HL-60/S4 treated with phorbol 12-myristate 13-acetate at 8.2 ng/mL for 4 days and 3 days (cell line): ENCODE results near the gene SRPRB.

Experiments
- in situ Hi-C: fragments of 300-500 bp; cut with MboI; formaldehyde crosslinking; loops from 2 replicates; pipeline ENCODE4 v1.15.0; 2022; ENCODE audit warnings: low sequenced_read_pairs

Gene SRPRB

DNA sequence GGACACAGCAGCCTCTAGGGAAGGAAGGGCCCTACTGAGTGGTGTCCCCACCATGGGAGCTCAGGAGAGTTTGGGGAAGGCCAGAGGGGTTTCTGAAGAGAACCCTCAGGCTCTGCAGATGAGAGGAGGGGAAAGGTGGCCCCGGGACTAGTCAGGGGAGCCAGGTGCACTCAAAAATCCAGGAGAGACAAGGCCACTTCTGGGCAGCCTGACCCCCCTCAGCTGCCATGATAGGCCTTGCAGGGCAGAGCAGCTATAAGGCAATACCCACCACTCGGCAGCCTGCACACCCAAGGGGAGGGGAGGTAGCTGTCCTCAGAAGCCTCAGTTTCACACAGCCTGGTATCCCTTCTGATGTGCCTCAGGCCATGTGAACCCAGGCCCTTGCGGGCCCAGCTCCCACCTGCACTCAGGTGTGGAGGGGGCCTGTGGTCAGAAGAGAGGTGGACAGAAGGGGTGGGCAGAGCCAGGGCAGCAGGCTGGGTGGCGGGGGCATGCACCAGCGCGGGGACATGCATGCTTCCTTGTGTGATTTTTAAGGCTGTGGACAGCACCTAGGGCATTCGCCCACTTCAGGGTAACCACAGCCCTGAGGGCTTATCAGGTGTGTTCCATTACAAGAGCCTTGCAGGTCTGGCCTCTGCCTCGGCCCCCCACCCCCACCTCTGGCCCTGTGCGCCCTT lies 34.6 kb downstream of the SRPRB start:
- in situ Hi-C loops: no loop called here

DNA sequence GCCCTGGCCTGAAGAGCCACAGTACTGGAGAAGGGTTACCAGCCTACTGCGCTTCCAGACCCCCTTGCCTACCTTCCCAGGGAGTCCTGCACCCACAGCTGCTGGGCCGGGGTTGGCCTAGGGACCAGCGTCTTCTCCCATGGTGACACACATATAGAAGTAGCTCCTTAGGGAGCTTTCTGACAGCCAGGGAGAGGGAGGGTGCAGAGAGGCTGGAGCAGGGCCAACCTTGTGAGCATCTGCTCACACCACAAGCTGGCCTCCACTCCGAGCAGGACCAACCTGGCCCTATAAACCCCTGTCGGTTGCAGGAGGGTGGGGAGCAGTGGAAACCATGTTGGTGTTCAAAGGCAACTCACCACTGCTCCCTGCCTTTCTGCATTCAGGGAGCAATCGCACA lies 35.2 kb downstream of the SRPRB start:
- in situ Hi-C loops: no loop called here

GRCh38 chr3:133841196-133841595 lies 35.6 kb downstream of the SRPRB start:
- in situ Hi-C loops: no loop called here

- in situ Hi-C loops: no loop called here
These were observed 36.5 kb downstream of the SRPRB start for GRCh38 chr3:133842158-133842557.

GRCh38 chr3:133843634-133844033 lies 38.0 kb downstream of the SRPRB start:
- in situ Hi-C loops: no loop called here

DNA sequence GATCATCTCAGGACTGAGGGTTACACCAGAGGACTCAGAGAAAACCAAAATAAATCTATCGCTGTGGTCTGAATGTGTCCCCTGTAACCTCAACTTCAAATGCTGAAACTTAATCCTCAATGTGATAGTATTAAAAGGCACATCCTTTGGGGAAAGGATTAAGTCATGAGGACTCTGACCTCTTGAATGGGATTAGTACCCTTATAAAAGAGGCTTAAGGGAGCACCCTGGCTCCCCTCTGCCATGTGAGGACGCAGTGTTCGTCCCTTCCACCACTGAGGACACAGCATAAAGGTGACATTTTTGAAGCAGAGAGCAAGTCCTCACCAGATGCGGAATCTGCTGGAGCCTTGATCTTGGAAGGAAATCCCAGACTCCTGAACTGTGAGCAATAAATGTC lies 39.5 kb downstream of the SRPRB start:
- in situ Hi-C loops: no loop called here

DNA sequence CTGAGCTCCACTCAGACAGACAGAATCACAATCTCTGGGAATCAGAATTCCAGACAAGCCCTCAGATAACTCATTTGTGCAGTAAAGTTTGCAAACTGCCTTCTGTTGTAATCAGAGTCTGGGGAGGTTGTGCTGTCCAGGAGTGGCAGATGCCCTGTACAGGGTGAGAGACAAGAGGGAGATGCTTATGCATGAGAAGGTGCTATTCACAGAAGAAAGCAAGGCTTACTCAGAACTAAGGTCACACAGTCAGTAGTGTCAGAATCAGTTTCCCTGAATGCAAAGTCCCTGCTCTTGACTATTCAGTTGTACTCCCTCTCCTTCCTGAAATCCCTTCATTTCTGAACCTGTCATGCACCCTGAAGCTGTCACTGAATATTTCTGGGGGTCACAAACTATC lies 43.7 kb downstream of the SRPRB start:
- in situ Hi-C loops: no loop called here

DNA sequence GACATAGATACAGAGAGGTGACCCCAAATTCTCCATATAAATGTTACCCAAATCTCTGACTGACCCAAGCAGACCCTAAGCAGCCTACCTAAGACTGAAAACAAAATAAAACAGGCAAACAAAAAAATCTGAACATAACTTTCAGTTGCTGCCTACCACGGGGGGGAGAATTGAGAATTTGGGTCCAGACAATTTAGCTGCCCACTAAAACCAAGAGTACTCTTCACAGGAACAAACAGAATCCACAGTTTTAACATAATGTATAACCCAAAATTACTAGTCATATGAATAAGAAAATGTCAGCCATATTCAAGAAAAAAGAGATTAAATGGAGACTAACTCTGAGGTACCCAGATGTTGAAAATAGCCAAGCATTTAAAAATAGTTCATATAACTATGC lies 44.4 kb downstream of the SRPRB start:
- in situ Hi-C loops: no loop called here

DNA sequence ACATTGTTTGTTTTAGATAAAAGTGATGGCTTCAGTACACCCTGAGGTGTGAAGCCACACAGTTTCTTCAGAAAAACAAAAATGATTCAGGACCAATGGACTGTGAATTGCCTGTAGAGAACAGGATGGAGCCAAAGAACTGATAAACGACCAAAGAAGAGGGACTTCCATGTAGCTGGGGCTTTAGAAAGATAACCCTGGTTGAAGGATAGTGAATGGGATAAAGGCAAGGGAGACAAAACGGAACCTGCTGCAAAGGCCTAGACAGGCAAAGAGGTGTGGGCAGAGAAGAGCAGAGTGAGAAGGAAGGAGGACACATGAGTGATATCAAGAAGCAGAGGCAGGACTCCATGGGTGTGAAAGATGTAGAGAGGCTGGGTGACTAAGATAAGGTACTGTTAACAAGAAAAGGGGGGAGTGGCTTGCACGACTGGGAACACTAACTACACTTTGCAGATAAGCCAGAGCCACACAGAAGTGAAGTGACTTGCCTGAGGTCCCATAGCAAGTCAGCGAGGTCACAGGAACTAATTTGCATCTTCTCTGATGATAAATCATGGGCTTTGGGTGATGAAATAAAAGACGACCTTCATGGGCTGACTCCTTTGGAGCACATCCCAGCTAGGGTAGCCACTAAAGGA lies 45.8 kb downstream of the SRPRB start:
- in situ Hi-C loops: no loop called here

DNA sequence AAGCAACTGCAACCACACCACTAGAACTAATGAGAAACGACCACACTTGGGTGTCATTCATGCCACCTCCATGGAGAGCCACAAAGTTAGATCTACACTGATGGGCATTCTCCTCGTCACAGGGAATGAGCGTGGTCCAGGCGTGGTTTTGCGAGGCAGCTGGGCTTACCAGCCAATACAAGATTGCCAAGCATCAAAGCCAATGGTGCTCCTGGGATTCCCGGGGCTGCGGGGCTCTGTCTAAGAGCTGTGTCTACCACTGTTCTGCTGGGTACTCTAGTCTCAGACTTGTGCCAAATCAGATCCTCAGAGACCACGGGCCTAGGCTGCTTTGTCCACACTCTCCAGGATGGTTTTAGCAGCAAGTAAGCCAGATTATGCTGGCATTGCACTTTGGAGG lies 46.3 kb downstream of the SRPRB start:
- in situ Hi-C loops: no loop called here

GRCh38 chr3:133853063-133853924 lies 47.7 kb downstream of the SRPRB start:
- in situ Hi-C loops: no loop called here

GRCh38 chr3:133853925-133854227 lies 48.3 kb downstream of the SRPRB start:
- in situ Hi-C loops: no loop called here

DNA sequence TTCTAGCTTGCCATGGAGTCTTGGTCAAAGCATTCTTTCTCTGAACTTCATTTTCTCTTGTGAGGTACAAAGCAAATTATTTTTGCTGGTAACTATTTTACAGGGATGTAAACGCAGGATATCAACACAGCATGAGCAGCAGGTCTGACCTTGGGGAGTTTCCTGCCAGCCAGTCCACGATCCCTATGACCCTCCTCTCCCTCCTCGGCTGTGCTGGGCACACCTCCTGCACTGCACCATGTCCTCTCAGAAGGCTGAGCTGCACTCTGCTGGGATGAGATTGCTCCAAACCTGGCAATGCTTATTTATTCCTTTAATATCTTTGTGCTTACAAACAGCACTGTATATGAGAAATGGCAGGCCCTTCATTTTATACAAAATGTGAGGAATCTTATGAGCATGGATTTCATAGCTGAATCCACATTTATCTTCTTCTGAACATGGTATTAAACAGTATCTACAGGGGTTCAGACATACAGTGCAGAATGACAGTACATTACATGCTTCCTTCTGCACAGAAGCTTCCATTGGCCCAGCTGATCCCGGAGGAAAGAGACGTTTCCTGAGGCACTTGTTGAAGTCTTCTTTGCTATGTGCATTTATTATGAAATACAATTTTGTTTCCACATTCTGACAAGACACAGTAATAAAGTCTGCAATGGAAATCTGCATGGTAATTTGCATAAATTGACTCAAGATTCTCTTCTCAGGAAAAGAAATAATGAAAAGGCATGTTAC lies 48.8 kb downstream of the SRPRB start:
- in situ Hi-C loops: no loop called here

DNA sequence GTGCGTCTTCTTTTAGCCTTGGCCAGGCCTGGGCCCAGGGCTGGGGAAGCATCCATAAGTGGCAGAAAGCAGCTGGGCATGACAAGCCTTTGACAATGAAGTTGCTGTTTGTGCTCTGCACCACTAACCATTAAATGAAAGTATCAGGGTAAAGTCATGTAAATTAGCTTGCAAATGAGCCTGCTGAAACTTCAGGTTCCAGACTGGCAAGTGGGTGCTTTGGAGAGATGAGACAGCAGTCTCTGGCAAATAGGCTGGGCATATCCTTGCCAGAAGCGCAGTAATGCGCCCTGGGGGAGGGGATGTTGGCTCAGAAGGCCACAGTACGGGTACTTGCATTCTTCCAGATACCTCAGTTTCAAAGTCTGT lies 49.4 kb downstream of the SRPRB start:
- in situ Hi-C loops: no loop called here

DNA sequence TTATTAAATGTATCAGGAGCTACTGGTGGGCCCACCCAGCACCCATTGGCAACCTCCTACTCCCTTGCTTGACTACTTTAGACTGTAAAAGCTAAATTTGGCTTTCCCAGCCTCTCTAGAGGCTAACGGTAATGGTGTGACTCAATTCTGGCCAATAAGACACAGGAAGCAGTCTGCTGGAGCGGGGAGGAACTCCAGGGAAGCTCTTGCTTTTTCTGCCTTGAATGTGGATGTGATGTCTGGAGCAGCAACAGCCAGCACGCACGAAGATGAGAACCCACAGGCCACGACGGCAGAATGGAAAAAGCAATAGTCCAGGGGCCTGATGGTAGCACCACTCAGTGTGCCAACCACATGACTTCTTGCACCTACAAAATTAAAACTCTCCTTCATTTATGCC lies 50.2 kb downstream of the SRPRB start:
- in situ Hi-C loops: no loop called here

GRCh38 chr3:133856316-133856715 lies 50.7 kb downstream of the SRPRB start:
- in situ Hi-C loops: no loop called here

GRCh38 chr3:133857767-133858166 lies 52.2 kb downstream of the SRPRB start:
- in situ Hi-C loops: no loop called here

- in situ Hi-C loops: no loop called here
These were observed 54.0 kb downstream of the SRPRB start for GRCh38 chr3:133859381-133860234.

DNA sequence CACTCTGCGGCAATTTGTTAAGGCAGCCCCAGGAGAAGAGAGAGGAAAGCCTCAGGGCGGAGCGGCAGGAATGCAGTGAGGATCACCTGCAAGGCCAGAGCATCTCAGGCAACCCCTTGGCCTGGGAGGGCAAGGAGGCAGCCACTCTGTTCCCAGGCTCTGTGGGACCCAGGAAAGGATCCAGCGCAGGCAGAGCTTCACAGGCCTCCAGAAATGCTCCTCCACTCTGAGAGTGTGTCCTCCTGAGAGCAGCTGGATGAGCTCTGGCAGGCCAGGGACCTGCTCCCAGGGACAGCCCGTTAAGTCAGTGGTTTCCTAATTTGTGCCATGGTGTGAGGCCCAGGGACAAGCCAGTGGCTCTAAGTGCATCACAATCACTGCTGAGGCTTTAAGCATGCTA lies 54.9 kb downstream of the SRPRB start:
- in situ Hi-C loops: no loop called here

GRCh38 chr3:133862161-133862560 lies 56.5 kb downstream of the SRPRB start:
- in situ Hi-C loops: no loop called here

- in situ Hi-C loops: no loop called here
These were observed 58.3 kb downstream of the SRPRB start for GRCh38 chr3:133863911-133864310.
